Measurements from ENCODE around the gene KCTD16.
A peak's percentile ranks its signal among the peaks of the same experiment; 100 is the strongest.

The KCTD16 gene

GRCh38 chr5:144511580-144512072 lies 341.0 kb downstream of the KCTD16 start:
- Histone ChIP-seq H3K9me3 (no peaks in the 10 kb centered on the region), H3K36me3 (replicated peaks) (no peaks in the 10 kb centered on the region), H3K4me3 (no peak overlapping the region), H3K27me3 (ENCODE audit: low read depth) (no peaks in the 10 kb centered on the region), H3K4me1 (no peaks in the 10 kb centered on the region)
- no peak for DNase-seq (ENCODE audit: low spot score in 2 of 2)
- in situ Hi-C loops (cut with MboI; ENCODE audit: low sequenced_read_pairs): no loop called here

- no peak for DNase-seq (ENCODE audit: low spot score in 2 of 2)
- no peaks in the 10 kb centered on the region for H3K9me3 ChIP-seq
- peaks cover 3% of the 10 kb centered on the region; the same call in 1 of the 2 replicates for H3K4me1 ChIP-seq
- in situ Hi-C loops (cut with MboI; ENCODE audit: low sequenced_read_pairs): no loop called here
- H3K4me3 ChIP-seq: no peak overlapping the region
- H3K27me3 ChIP-seq (ENCODE audit: low read depth): no peaks in the 10 kb centered on the region
- no peaks in the 10 kb centered on the region for H3K36me3 ChIP-seq (replicated peaks)
Observed at GRCh38 chr5:144522698-144523097, 352.0 kb downstream of the KCTD16 start.

GRCh38 chr5:144525000-144525399 lies 354.3 kb downstream of the KCTD16 start:
- no peaks in the 10 kb centered on the region for H3K36me3 ChIP-seq (replicated peaks)
- in situ Hi-C loops (cut with MboI; ENCODE audit: low sequenced_read_pairs): no loop called here
- H3K9me3 ChIP-seq: no peaks in the 10 kb centered on the region
- H3K4me1 ChIP-seq: peaks cover 3% of the 10 kb centered on the region; the same call in 1 of the 2 replicates
- no peak overlapping the region for H3K4me3 ChIP-seq
- peak in 1 of 2 experiments; percentile 38 for DNase-seq (ENCODE audit: low spot score in 2 of 2)
- H3K27me3 ChIP-seq (ENCODE audit: low read depth): no peaks in the 10 kb centered on the region

GRCh38 chr5:144531188-144531587 lies 360.5 kb downstream of the KCTD16 start:
- in situ Hi-C loops (cut with MboI; ENCODE audit: low sequenced_read_pairs): no loop called here
- no peaks in the 10 kb centered on the region for H3K9me3 ChIP-seq
- no peaks in the 10 kb centered on the region for H3K27me3 ChIP-seq (ENCODE audit: low read depth)
- DNase-seq (ENCODE audit: low spot score in 2 of 2): no peak
- H3K4me3 ChIP-seq: no peak overlapping the region
- no peaks in the 10 kb centered on the region for H3K36me3 ChIP-seq (replicated peaks)
- no peaks in the 10 kb centered on the region for H3K4me1 ChIP-seq
